Measurements from ENCODE around the gene WSB1. TPM values are rescaled to one million over a fixed set of nuclear protein-coding genes. Genes with fewer than 3 reads are reported as not detected.

Gene WSB1
- total RNA-seq, 3 donors from 2014 or later, result 65.9 to 76.9 (median 73.2) TPM

DNA sequence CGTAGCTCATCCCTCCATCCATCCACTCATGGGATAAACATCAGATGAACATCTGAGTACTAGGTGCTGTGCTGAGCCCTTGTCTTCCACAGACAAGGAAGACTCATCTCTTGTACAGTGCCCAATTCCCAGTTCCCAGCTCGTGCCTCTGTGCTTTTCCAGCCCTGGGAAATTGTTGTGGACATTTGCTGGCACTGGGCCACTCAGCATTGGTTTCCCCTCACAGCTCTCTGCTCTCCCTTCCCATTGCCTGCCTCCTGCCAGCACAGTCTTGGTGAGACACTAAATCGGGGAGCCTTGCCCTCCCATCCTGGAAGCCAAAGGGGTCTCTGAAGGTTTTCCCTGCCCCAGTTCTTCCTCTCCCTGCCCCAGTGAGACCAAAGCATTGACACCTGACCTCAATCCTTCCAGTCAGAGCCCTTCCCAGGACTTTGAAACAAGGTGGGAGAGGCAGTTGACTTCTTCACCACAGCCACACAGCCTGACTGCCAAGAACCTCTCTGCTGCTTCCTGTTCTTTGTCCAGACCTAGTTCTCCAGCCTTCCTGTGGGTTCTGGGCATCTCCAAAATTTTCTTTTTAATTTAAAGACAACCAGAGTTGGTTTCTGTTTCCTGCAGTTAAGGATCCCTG is 50.2 kb downstream of the WSB1 start:
- no peaks in the 10 kb centered on the region for H3K9me3 Mint-ChIP-seq
- no peak for DNase-seq
- H3K4me1 Mint-ChIP-seq (ENCODE audit: low read depth), result peaks cover 15% of the 10 kb centered on the region
- H3K36me3 Mint-ChIP-seq (ENCODE audit: insufficient read depth), result no peaks in the 10 kb centered on the region
- H3K27me3 Mint-ChIP-seq (ENCODE audit: low read depth), result peaks cover 9% of the 10 kb centered on the region
- H3K4me3 Mint-ChIP-seq, result no peak overlapping the region
- ATAC-seq, result no peak

- no peak for DNase-seq
- Mint-ChIP-seq H3K9me3 (no peaks in the 10 kb centered on the region), H3K27me3 (ENCODE audit: low read depth) (peaks cover 9% of the 10 kb centered on the region), H3K4me3 (no peak overlapping the region), H3K4me1 (ENCODE audit: low read depth) (peaks cover 8% of the 10 kb centered on the region), H3K36me3 (ENCODE audit: insufficient read depth) (no peaks in the 10 kb centered on the region)
- no peak for ATAC-seq
These were observed 51.4 kb downstream of the WSB1 start for GRCh38 chr17:27345141-27345904.

DNA sequence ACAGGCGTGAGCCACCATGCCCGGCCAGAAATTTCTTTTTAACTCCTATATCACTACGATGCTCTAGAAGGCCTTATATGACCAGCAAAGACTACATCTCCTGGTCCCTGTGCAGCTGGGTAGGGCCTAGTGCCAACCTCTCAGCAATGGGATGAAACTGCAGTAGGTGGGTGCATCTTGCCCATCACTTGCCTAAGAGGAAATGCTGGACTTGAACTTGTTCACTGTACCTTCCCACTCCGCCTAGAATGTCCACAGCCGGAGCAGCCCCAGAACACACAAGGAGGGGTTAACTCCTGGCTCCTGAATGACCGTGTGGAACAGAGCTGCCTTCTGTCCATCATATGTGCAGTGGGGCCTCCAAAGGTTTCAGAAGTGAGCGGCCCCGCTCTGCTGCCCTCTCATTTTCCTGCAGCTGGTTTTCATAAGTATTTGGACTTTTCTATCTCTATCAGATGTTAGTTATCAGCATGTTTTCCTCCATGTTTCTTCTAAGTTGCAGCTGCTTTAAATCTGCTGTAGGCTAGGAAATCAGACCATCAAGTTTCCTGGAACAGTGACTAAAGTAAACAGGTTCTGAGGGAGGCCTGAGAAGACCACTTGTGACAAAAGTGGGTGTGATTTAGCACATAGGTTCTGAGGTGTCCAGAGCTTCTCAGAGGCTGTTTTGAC is 52.5 kb downstream of the WSB1 start:
- Mint-ChIP-seq H3K4me3 (no peak overlapping the region), H3K9me3 (no peaks in the 10 kb centered on the region), H3K36me3 (ENCODE audit: insufficient read depth) (no peaks in the 10 kb centered on the region), H3K4me1 (ENCODE audit: low read depth) (peaks cover 7% of the 10 kb centered on the region), H3K27me3 (ENCODE audit: low read depth) (peaks cover 9% of the 10 kb centered on the region)
- DNase-seq (no peak), ATAC-seq (no peak)

GRCh38 chr17:27348196-27348595 is 54.3 kb downstream of the WSB1 start:
- no peaks in the 10 kb centered on the region for H3K36me3 Mint-ChIP-seq (ENCODE audit: insufficient read depth)

DNA sequence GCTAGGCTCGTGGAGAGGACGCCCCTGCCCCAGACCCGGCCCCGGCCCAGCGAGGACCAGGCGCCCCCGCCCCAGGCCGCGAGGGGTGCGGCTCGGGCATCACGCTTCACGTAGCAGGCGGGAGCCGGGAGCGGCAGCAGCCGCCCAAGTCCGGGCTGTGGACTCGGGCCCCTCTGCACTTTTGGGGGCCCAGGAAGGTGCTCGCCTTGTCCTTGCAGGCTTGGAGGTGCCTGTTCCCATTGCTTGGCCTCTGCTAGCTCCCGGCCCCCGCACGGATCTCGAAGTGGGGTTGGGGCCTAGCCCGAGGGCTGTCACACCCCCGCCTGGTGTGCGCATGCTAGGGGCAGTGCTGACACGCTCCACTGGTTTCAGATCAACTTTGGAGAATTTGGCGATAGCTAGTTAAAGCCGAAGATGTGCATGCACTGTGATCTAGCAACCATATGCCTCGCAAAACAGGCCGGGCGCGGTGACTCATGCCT is 55.7 kb downstream of the WSB1 start:
- DNase-seq, result no peak
- Mint-ChIP-seq H3K9me3 (no peaks in the 10 kb centered on the region), H3K36me3 (ENCODE audit: insufficient read depth) (no peaks in the 10 kb centered on the region), H3K4me3 (no peak overlapping the region), H3K4me1 (ENCODE audit: low read depth) (peaks cover 25% of the 10 kb centered on the region), H3K27me3 (ENCODE audit: low read depth) (no peaks in the 10 kb centered on the region)
- no peak for ATAC-seq

More at GRCh38 chr17:27348196-27348595, 54.3 kb downstream of the WSB1 start:
- no peaks in the 10 kb centered on the region for H3K9me3 Mint-ChIP-seq
- peaks cover 20% of the 10 kb centered on the region for H3K4me1 Mint-ChIP-seq (ENCODE audit: low read depth)
- peaks cover 6% of the 10 kb centered on the region for H3K27me3 Mint-ChIP-seq (ENCODE audit: low read depth)
- ATAC-seq (no peak), DNase-seq (no peak)
- H3K4me3 Mint-ChIP-seq, result peak overlapping the region; percentile 54

- Mint-ChIP-seq H3K4me1 (ENCODE audit: low read depth) (peaks cover 28% of the 10 kb centered on the region), H3K9me3 (no peaks in the 10 kb centered on the region), H3K36me3 (ENCODE audit: insufficient read depth) (no peaks in the 10 kb centered on the region), H3K4me3 (peak overlapping the region; percentile 12), H3K27me3 (ENCODE audit: low read depth) (no peaks in the 10 kb centered on the region)
- DNase-seq (no peak), ATAC-seq (no peak)
These were observed 57.8 kb downstream of the WSB1 start for GRCh38 chr17:27351759-27352158.

DNA sequence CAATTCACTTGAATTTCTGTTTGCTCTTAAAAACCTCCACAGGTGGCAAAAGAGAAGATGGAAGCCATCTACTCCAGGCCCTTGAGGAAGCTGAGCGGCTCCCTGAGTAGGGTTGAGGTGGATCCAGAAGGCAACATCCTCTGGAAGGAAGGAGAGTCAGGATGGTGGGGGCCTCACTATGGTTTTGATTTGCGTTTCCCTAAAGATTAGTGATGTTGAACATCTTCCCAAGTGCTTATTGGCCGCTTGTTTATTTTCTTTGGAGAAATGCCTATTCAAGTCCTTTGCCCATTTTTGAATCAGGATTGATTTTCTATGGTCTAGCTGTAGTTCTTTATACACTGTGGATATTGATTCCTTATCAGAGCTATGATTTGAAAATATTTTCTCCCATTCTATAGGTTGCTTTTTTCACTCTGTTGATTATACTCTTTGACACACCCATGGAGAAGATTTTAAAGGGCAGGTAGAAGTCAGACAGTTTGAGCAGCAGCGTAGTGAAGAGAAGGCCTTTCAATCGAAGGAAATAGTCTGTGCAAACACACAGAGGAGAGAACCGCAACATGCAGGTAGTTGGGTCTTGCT is 58.6 kb downstream of the WSB1 start:
- Mint-ChIP-seq H3K4me1 (ENCODE audit: low read depth) (peaks cover 28% of the 10 kb centered on the region), H3K27me3 (ENCODE audit: low read depth) (no peaks in the 10 kb centered on the region), H3K4me3 (peak overlapping the region; percentile 82), H3K36me3 (ENCODE audit: insufficient read depth) (no peaks in the 10 kb centered on the region), H3K9me3 (no peaks in the 10 kb centered on the region)
- no peak for DNase-seq
- ATAC-seq, result no peak

- no peaks in the 10 kb centered on the region for H3K27me3 Mint-ChIP-seq (ENCODE audit: low read depth)
- no peak for DNase-seq
- ATAC-seq, result no peak
- no peaks in the 10 kb centered on the region for H3K9me3 Mint-ChIP-seq
- peak overlapping the region; percentile 82 for H3K4me3 Mint-ChIP-seq
- peaks cover 28% of the 10 kb centered on the region for H3K4me1 Mint-ChIP-seq (ENCODE audit: low read depth)
- H3K36me3 Mint-ChIP-seq (ENCODE audit: insufficient read depth), result no peaks in the 10 kb centered on the region
These were observed 59.1 kb downstream of the WSB1 start for GRCh38 chr17:27353033-27353460.

GRCh38 chr17:27353461-27354050 is 59.6 kb downstream of the WSB1 start:
- Mint-ChIP-seq H3K4me1 (ENCODE audit: low read depth) (peaks cover 23% of the 10 kb centered on the region), H3K36me3 (ENCODE audit: insufficient read depth) (no peaks in the 10 kb centered on the region), H3K9me3 (no peaks in the 10 kb centered on the region), H3K27me3 (ENCODE audit: low read depth) (no peaks in the 10 kb centered on the region), H3K4me3 (peak overlapping the region; percentile 82)
- DNase-seq, result peak; percentile 86
- ATAC-seq, result peak; percentile 94

DNA sequence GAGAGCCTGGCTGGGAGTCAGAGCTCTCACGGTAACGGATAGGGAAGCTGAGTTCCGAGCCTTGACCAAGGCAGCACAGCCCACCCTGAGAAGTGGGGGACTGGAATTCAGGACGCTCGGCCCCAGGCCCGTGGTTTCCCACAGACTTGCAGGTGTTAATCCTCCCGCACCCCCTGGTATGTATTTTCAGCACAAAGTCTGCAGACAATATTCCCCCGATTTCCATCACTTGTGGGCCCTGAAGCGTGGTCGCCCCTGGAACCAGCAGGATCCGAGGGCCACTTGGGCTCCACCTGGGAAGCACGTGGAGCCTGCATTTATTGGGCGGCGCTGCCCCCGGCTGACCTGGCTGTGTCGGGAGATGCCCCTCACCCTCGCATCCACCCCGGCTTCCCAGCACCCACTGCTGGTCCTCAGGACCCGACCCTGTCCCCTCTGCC is 60.2 kb downstream of the WSB1 start:
- H3K9me3 Mint-ChIP-seq, result no peaks in the 10 kb centered on the region
- H3K36me3 Mint-ChIP-seq (ENCODE audit: insufficient read depth), result no peaks in the 10 kb centered on the region
- no peak for DNase-seq
- H3K27me3 Mint-ChIP-seq (ENCODE audit: low read depth), result no peaks in the 10 kb centered on the region
- peak overlapping the region; percentile 82 for H3K4me3 Mint-ChIP-seq
- peaks cover 21% of the 10 kb centered on the region for H3K4me1 Mint-ChIP-seq (ENCODE audit: low read depth)
- ATAC-seq, result no peak

DNA sequence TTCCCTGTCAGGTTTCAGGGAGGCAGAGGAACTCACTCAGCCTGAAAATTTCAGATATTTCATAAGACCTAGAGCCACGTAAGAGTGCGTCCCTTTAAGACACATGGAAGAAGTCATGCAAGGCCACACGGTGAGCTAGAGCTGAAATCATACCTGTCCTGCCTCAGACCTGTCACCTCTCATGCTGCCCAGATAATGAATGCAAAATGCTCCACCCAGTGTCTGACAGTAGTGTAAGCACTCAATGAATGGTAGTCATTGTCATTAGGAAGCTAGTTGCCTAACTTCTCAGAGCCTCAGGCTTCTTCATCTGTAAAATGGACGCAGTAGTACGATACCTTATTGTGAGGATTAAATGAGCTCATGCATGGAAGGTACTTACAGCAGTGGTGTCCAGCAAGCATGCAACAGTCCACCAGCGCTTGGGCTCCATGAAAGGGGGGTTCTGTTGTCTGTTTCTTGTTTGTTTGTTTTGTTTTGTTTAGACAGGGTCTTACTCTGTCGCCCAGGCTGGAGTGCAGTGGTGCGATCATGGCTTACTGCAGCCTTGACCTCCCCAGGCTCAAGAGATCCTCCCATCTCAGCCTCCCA is 60.7 kb downstream of the WSB1 start:
- Mint-ChIP-seq H3K36me3 (ENCODE audit: insufficient read depth) (no peaks in the 10 kb centered on the region), H3K4me1 (ENCODE audit: low read depth) (peaks cover 21% of the 10 kb centered on the region), H3K9me3 (no peaks in the 10 kb centered on the region), H3K4me3 (peak overlapping the region; percentile 82), H3K27me3 (ENCODE audit: low read depth) (no peaks in the 10 kb centered on the region)
- no peak for ATAC-seq
- DNase-seq, result no peak

DNA sequence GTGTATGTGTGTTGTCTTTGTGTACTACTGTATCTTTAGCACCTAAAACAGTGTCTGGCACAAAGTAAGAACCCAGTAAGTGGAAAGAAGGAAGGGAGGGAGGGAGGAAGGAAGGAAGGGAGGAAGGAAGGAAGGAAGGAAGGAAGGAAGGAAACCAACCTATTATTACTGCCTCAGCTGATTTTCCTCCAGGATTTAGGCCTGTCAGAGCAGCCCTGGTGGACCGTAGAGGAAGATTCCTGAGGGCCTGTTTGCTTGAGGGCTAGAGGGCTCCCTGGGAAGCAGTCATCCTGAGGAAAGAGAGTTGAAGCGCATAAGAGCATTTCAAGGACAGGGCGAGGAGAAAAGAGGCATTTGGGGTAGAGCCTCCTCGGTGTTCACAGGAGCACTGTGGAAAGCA is 61.5 kb downstream of the WSB1 start:
- H3K27me3 Mint-ChIP-seq (ENCODE audit: low read depth), result no peaks in the 10 kb centered on the region
- ATAC-seq (no peak), DNase-seq (no peak)
- H3K36me3 Mint-ChIP-seq (ENCODE audit: insufficient read depth), result no peaks in the 10 kb centered on the region
- H3K4me3 Mint-ChIP-seq, result no peak overlapping the region
- peaks cover 21% of the 10 kb centered on the region for H3K4me1 Mint-ChIP-seq (ENCODE audit: low read depth)
- H3K9me3 Mint-ChIP-seq, result no peaks in the 10 kb centered on the region

DNA sequence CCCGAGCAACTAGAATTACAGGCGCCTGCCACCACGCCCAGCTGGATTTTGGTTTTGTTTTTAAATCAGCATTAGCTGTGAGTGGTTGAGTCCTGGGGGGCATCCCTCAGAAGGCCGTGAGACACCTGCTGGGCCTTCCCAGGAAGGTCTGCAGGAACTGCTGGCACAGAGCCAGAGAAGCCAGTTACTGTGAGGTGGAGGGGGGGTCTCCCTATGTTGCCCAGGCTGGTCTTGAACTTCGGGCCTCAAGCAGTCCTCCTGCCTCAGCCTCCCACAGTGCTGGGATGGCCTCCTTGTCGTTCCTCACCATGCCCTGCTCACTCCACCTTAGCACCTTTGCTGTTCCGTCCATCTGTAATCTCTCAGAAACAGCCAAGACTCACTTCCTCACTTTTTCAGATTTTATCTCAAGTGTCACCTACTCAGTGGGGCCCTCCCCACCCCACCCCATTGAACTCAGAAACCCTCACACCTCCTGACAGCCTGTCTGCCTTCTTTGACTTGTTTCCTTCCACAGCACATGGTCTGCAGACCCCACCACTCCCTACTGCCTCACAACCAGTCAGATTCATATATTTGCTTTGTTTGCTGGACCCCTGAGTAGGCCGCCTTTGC is 62.3 kb downstream of the WSB1 start:
- Mint-ChIP-seq H3K9me3 (no peaks in the 10 kb centered on the region), H3K4me3 (no peak overlapping the region), H3K4me1 (ENCODE audit: low read depth) (peaks cover 25% of the 10 kb centered on the region), H3K27me3 (ENCODE audit: low read depth) (no peaks in the 10 kb centered on the region), H3K36me3 (ENCODE audit: insufficient read depth) (no peaks in the 10 kb centered on the region)
- ATAC-seq (no peak), DNase-seq (no peak)
